Astrocyte (in vitro differentiated cells and primary cell): ENCODE measurements around the gene PLAAT5. TPM values are rescaled to one million over a fixed set of nuclear protein-coding genes. Genes with fewer than 3 reads are reported as not detected.

Experiments
- DNase-seq: peaks from one replicate; pipeline ENCODE4 v3.0.0-alpha.2; 2010; ENCODE audit warnings: low read depth
- FAIRE-seq: peaks from 2 replicates; lab custom pipeline; 2011; peaks lifted over from hg19 to GRCh38; lab: Jason Lieb, UNC
- H2AFZ ChIP-seq: 2 replicates; pipeline ENCODE4 v1.6.0; 2012; ENCODE audit warnings: low read depth, low read length, inconsistent platforms
- H3K27ac ChIP-seq: 2 replicates; pipeline ENCODE4 v1.5.1; 2011; ENCODE audit warnings: low read depth, low read length, inconsistent platforms
- H3K27me3 ChIP-seq: 2 replicates; pipeline ENCODE4 v1.6.0; 2011; ENCODE audit warnings: low read length, inconsistent platforms; ENCODE audit not compliant: insufficient read depth
- H3K36me3 ChIP-seq: 2 replicates; pipeline ENCODE4 v1.5.1; 2011; ENCODE audit warnings: low read length, inconsistent platforms; ENCODE audit not compliant: insufficient read depth
- H3K4me1 ChIP-seq: 2 replicates; pipeline ENCODE4 v1.5.1; 2011; ENCODE audit warnings: low read length, inconsistent platforms; ENCODE audit not compliant: insufficient read depth
- H3K4me2 ChIP-seq: 2 replicates; pipeline ENCODE4 v1.6.0; 2012; ENCODE audit warnings: low read length, inconsistent platforms
- H3K4me3 ChIP-seq: 2 replicates; pipeline ENCODE4 v1.5.1; 2011; ENCODE audit warnings: low read depth, mild to moderate bottlenecking, low read length, inconsistent platforms; ENCODE audit not compliant: insufficient read depth
- H3K79me2 ChIP-seq: 2 replicates; pipeline ENCODE4 v1.6.0; 2012; ENCODE audit warnings: mild to moderate bottlenecking, low read length, inconsistent platforms; ENCODE audit not compliant: insufficient read depth
- H3K9ac ChIP-seq: 2 replicates; pipeline ENCODE4 v1.6.0; 2012; ENCODE audit warnings: mild to moderate bottlenecking, low read length, inconsistent platforms
- H3K9me3 ChIP-seq: 2 replicates; pipeline ENCODE4 v1.5.1; 2012; ENCODE audit warnings: low read depth, mild to moderate bottlenecking, low read length, inconsistent platforms; ENCODE audit not compliant: insufficient read depth
- H4K20me1 ChIP-seq: 2 replicates; pipeline ENCODE4 v1.6.0; 2012; ENCODE audit warnings: low read length, inconsistent platforms; ENCODE audit not compliant: insufficient read depth
- H3K27ac Mint-ChIP-seq: one replicate; pipeline ENCODE4 v1.8.0; 2021; ENCODE audit warnings: mild to moderate bottlenecking, mixed read lengths; ENCODE audit not compliant: unreplicated experiment
- H3K27me3 Mint-ChIP-seq: one replicate; pipeline ENCODE4 v1.8.0; 2021; ENCODE audit warnings: low read depth, mixed read lengths; ENCODE audit not compliant: unreplicated experiment
- H3K36me3 Mint-ChIP-seq: one replicate; pipeline ENCODE4 v1.8.0; 2021; ENCODE audit warnings: low read depth, mixed read lengths; ENCODE audit not compliant: unreplicated experiment
- H3K4me1 Mint-ChIP-seq: one replicate; pipeline ENCODE4 v1.8.0; 2021; ENCODE audit warnings: low read depth, mixed read lengths; ENCODE audit not compliant: unreplicated experiment
- H3K4me3 Mint-ChIP-seq: one replicate; pipeline ENCODE4 v1.8.0; 2021; ENCODE audit warnings: mild to moderate bottlenecking, moderate library complexity, mixed read lengths; ENCODE audit not compliant: unreplicated experiment
- H3K9me3 Mint-ChIP-seq: one replicate; pipeline ENCODE4 v1.8.0; 2021; ENCODE audit warnings: mild to moderate bottlenecking, mixed read lengths; ENCODE audit not compliant: unreplicated experiment
- EZH2 ChIP-seq: IDR thresholded peaks from 2 replicates; pipeline ENCODE4 v1.6.1; 2012; ENCODE audit warnings: mild to moderate bottlenecking, low read length, inconsistent platforms; ENCODE audit not compliant: insufficient read depth
- total RNA-seq: library from RNA; stranded (reverse); gene quantifications from 2 replicates; pipeline ENCODE4 v1.2.1, GENCODE V29; 2021
- TF ChIP-seq, protein P1 (sequence below): IDR thresholded peaks from 2 replicates; pipeline ENCODE4 v1.5.1; 2011; ENCODE audit warnings: low read depth, mild to moderate bottlenecking, inconsistent platforms, low read length, moderate library complexity; ENCODE audit not compliant: insufficient read depth

Gene PLAAT5
- total RNA-seq, 1 donor from 2014 or later = 0.36 TPM

DNA sequence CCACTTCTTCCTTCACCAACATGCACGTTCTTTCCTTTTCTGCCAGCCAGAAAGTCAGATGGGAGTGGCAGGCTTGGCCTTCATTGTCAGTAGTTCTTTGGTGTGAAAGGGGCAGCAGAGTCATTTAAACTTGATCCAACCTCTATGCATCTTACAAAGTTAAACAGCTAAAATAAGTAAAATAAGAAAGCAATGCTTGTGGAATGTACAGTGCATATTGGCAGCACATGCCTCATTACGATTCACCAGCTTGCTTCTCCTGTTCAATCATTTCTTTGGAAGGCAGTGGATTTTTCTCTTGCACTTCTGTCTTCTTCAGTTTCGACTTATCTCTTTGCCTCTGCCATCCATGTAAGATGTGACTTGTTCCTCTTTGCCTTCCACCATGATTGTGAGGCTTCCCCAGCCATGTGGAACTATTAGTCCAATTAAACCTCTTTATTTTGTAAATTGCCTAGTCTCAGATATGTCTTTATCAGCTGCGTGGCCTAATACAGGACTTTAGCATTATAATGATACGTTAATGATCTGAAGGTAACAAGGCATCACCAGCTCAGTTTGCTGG, 29.7 kb upstream of the PLAAT5 start:
- Histone ChIP-seq H3K4me1 (no peaks in the 10 kb centered on the region), H3K4me3 (no peak overlapping the region), H4K20me1 (no peaks in the 10 kb centered on the region), H3K9me3 (no peaks in the 10 kb centered on the region), H3K36me3 (no peaks in the 10 kb centered on the region), H3K27me3 (no peaks in the 10 kb centered on the region), H3K9ac (no peak overlapping the region), H3K4me2 (no peak overlapping the region), H3K79me2 (no peaks in the 10 kb centered on the region), H2AFZ (no peak overlapping the region), H3K27ac (no peak overlapping the region)
- Mint-ChIP-seq H3K9me3 (peaks cover 2% of the 10 kb centered on the region), H3K36me3 (peaks cover 1% of the 10 kb centered on the region), H3K4me1 (peaks cover 5% of the 10 kb centered on the region), H3K4me3 (no peak overlapping the region), H3K27me3 (no peaks in the 10 kb centered on the region), H3K27ac (no peak overlapping the region)
- TF ChIP-seq EZH2 = no peak
- TF ChIP-seq, protein P1, sequence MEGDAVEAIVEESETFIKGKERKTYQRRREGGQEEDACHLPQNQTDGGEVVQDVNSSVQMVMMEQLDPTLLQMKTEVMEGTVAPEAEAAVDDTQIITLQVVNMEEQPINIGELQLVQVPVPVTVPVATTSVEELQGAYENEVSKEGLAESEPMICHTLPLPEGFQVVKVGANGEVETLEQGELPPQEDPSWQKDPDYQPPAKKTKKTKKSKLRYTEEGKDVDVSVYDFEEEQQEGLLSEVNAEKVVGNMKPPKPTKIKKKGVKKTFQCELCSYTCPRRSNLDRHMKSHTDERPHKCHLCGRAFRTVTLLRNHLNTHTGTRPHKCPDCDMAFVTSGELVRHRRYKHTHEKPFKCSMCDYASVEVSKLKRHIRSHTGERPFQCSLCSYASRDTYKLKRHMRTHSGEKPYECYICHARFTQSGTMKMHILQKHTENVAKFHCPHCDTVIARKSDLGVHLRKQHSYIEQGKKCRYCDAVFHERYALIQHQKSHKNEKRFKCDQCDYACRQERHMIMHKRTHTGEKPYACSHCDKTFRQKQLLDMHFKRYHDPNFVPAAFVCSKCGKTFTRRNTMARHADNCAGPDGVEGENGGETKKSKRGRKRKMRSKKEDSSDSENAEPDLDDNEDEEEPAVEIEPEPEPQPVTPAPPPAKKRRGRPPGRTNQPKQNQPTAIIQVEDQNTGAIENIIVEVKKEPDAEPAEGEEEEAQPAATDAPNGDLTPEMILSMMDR = no peak
- DNase-seq (no peak), FAIRE-seq (no peak)

DNA sequence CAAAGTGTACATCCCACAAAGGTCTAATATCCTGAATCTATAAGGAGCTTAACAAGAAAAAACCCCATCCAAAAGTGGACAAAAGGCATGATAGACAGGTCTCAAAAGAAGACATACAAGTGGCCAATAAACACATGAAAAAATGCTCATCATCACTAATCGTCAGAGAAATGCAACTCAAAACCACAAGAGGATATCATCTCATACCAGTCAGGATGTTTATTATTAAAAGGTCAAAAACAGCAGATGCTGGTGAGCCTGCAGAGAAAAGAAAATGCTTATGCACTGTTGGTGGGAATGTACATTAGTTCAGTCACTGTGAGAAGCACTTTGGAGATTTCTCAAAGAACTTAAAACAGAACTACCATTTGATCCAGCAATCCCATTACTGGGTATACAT, 27.6 kb upstream of the PLAAT5 start:
- Histone ChIP-seq H4K20me1 (no peaks in the 10 kb centered on the region), H3K4me1 (no peaks in the 10 kb centered on the region), H3K4me2 (no peak overlapping the region), H3K9ac (no peak overlapping the region), H3K27me3 (no peaks in the 10 kb centered on the region), H3K36me3 (no peaks in the 10 kb centered on the region), H3K9me3 (no peaks in the 10 kb centered on the region), H3K79me2 (no peaks in the 10 kb centered on the region), H2AFZ (no peak overlapping the region), H3K27ac (no peak overlapping the region), H3K4me3 (no peak overlapping the region)
- H3K4me3 Mint-ChIP-seq = no peak overlapping the region
- no peaks in the 10 kb centered on the region for H3K27me3 Mint-ChIP-seq
- H3K36me3 Mint-ChIP-seq = peaks cover under 1% of the 10 kb centered on the region
- DNase-seq (peak; percentile 81), FAIRE-seq (no peak)
- no peak overlapping the region for H3K27ac Mint-ChIP-seq
- H3K4me1 Mint-ChIP-seq = peaks cover 5% of the 10 kb centered on the region
- TF ChIP-seq EZH2 = no peak
- TF ChIP-seq, protein P1 = no peak
- peaks cover 2% of the 10 kb centered on the region for H3K9me3 Mint-ChIP-seq

DNA sequence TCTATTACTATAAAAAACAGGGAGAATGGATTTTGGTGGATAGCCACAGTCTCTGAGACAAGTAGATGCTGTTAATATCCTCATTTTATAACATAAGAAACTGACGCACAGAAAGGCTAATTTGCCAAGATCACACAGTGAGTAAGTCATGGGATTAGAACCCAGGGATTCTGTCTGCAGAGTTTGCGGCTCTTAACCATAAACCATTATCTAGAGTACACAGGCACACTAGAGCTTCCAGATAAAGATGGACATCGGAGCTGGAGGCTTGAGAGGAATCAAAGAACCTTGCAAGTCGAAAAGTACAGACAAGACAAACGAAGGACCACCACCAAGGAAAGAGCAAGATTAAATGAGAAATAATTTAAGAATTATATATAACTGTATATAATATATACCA, 26.2 kb upstream of the PLAAT5 start:
- DNase-seq (no peak), FAIRE-seq (no peak)
- no peak overlapping the region for H2AFZ ChIP-seq
- H3K27me3 ChIP-seq = no peaks in the 10 kb centered on the region
- H3K4me3 Mint-ChIP-seq = no peak overlapping the region
- no peak overlapping the region for H3K27ac ChIP-seq
- H3K27ac Mint-ChIP-seq = no peak overlapping the region
- H3K79me2 ChIP-seq = no peaks in the 10 kb centered on the region
- H3K4me1 Mint-ChIP-seq = peaks cover 5% of the 10 kb centered on the region
- no peaks in the 10 kb centered on the region for H3K4me1 ChIP-seq
- no peaks in the 10 kb centered on the region for H3K9me3 ChIP-seq
- H3K36me3 ChIP-seq = no peaks in the 10 kb centered on the region
- peaks cover 2% of the 10 kb centered on the region for H3K9me3 Mint-ChIP-seq
- H3K4me3 ChIP-seq = no peak overlapping the region
- no peak overlapping the region for H3K4me2 ChIP-seq
- H4K20me1 ChIP-seq = no peaks in the 10 kb centered on the region
- no peak for TF ChIP-seq EZH2
- TF ChIP-seq, protein P1 = no peak
- H3K27me3 Mint-ChIP-seq = peaks cover 3% of the 10 kb centered on the region
- H3K36me3 Mint-ChIP-seq = no peaks in the 10 kb centered on the region
- no peak overlapping the region for H3K9ac ChIP-seq
